Stimulated activated CD8-positive, alpha-beta memory T cell treated with anti-CD3 and anti-CD28 coated beads, Interleukin-7, amount 100 ng/mL, for 24 hours (primary cell): ENCODE measurements around the gene IDNK.

Source experiments
- DNase-seq: peaks from one replicate; pipeline ENCODE4 v3.0.0-alpha.2; 2020; ENCODE audit warnings: low read depth

IDNK gene

DNA sequence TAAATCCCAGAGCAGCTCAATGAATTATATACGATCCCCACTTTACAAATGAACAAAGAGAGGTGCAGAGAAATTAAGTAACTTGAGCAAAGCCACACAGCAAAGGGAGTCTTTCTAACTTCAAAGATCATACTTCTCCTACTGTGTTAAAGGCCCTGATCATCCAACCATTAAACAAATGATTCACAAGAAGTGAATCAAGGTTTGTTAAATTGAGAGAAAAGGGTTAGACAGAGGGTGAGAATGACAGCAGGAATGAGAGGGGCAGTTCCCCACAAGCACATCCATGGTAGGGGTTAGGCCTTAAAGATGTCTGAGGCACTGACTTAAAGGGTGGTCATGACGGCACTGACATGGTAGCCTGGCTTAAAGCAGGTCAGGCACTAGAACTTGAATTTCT is 10.7 kb downstream of the IDNK start:
- no peak for DNase-seq

DNA sequence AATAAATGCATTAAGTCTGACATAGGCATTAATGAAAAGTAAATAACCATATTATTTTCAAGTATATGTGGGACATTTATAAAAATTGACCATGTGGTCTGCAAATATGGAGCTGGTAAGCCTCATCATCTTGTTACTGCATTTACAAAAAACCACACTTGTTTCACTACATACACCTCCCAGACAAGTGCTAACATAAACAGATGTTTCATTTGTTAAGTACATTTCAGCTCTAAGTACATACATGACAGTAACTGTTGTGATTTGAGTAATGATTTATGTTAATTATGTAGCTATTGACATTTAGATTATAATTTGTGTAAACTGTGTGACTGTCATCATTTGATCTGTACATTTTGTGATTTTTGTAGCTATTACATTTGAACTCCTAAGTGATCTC is 13.9 kb downstream of the IDNK start:
- DNase-seq: no peak

DNA sequence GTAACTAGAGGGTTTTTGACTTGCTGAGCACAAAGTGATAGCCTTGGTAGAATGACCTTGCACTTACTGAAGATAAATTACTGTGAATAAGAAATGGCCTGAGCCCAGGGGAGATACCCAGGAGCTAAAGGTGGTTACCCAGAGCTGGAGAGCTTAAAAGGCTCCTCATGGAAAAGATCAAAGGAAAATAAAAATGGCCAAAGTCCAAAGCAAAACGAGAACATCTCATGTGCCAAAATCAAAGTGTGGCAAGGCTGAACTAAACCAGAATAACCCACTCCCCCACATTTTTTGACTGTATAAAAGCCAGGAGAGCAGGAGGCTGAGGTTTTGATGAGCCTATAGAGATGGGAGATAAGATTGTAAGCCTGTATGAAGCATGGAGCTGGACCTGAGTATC is 14.4 kb downstream of the IDNK start:
- DNase-seq: no peak

DNA sequence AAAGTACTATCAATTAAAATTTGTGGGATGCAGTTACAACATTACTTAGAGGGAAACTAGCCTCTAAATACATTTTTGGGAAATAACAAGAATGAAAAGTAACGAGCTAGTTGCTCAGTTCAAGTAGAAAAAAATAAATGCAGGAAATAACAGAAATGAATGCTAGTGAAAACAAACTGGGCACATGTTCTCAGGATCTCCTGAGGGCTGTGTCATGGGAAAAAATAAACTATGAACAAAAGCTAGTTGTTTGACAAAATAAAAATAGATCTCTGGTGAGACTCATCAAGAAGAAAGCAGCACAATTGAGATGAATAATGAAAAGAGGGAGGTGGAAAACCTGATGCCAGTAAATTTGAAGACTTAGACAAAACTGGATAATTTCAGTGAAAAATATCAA is 16.3 kb downstream of the IDNK start:
- no peak for DNase-seq

DNA sequence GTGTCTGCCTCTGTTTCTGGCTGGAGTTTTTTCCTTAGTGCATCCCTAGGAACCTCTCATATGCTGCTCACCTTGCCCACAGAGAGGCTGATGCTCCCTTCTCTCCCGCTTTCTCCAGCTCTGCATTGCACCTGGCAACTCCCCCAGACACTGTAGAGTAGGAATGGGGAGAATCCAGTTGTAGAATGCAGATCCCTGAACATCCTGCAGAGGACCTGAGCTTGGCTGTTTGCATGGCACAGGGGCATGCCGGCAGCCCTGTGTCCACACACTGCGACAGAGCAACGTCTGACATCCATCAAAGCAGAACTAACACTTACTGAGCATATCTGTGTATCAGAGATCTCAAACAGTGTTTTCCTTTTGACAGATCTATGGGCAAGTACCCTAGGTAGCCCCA is 19.9 kb downstream of the IDNK start:
- DNase-seq: no peak

DNA sequence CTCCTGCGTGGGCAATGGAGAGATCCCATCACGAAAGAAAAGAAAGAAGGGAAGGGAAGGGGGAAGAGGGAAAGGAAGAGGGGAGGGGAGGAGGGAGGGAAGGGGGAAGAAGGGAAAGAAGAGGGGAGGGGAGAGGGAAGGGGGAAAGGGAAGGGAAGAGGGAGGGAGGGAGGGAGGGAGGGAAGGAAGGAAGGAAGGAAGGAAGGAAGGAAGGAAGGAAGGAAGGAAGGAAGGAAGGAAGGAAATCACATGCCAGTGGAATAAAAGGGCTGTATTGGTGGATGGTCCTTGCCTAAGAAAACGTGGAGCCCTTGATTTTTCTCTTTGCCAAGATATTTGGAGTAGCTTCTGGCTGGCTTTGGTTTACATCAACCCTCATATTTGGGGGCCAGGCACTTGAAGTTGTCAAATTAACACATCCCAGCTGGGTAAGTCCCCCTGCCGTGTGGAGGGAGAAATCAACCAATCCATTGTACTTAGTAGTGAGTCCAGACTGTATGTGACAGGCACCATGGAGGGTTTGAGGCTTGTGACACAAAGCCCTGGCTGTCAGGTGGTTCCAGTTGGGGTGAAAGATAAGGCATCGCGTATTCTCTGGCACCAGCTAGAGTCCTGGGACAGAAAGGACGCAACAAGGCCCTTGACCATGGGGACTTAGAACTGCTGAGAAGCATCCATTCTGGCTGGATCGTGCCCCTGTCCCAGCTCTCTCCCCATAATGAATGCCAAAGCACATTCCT is 23.7 kb downstream of the IDNK start:
- no peak for DNase-seq

DNA sequence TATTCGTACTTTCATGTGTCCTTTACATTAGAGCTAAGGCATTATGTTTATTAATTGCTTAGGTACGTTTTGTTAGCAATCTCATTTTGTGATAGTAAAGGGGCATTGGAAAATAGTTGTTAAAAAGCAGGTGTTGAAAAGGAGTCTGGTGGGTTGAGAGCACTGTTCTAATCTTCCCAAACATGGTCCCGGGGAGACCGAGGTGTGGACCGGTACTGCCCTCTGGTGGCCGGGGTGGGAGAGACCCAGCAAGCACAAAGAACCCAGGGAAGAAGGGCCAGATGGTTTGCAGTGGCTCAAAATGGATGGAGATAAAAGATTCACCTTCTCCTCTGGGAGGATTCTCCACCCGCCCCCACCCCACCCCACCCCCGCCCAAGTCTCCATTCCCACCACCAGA is 26.1 kb downstream of the IDNK start:
- peak; percentile 47 for DNase-seq

DNA sequence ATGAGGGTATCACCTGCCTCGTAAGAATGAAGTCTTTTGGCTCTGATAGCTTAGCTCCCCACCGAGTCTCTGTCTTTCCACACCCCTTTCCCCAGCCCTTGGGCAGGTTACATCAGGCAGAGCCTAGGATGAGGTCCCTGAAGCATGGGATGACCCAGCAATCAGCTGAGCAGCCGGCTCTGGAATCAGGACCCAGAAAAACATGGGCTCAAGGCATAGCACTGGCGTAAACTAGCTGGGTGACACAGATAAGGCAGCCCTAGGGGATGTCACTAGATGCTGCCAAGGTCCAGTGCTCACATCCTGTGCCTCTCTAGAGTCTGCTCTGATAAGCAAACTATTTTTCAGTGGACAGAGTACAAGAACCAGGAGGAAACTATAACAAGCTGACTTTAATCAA is 26.6 kb downstream of the IDNK start:
- DNase-seq: no peak

DNA sequence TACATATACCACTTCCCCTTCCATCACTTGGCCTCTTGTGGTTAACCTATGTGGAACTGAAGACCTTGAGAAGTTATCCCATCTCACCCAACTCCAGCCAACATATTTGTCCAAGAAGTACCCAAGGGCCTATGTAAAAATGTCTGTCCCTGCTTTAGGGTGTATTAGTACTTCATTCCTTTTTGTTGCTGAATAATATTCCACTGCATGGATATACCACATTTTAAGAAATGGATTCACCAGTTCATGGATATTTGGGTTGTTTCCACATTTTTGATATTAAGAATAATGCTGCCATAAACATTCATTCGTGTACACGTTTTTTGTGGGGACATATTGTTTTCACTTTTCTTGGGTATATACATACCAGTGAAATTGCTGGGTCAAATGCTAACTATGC is 28.6 kb downstream of the IDNK start:
- DNase-seq: no peak

DNA sequence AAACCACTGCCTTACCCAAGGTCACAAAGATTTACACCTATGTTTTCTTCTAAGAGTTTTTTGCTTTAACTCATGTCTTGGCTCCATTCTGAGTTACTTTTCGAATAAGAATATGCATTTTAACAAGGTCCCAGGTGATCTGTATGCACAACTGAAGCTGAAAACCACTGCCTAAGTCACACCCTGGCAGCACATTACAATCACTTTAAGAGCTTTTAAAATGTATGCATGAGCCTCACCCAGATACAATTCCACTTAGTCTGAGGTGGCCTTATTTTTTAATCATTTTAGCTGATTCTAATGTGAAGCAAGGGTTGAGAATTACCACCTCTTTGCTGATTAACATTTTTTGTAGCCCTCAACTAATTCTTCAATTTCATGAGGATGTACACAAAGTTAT is 29.5 kb downstream of the IDNK start:
- no peak for DNase-seq

DNA sequence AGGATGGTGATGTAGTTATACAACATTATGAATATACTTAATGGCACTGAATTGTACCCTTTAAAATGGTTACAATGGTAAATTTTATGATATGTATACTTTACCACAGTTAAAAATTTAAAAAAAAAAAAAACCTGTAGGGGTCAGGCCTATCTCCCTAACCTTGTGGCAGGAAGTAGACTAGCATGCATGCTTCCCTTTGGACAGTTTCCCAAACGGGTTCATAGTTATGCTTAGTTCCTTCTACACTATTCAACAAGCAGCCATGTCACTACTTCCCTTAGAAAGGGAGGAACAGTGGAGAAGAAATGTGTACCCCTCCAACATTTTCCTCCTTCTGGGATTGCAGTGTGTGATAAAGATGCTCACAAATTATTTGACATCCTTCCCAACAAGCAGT is 32.5 kb downstream of the IDNK start:
- DNase-seq: no peak

DNA sequence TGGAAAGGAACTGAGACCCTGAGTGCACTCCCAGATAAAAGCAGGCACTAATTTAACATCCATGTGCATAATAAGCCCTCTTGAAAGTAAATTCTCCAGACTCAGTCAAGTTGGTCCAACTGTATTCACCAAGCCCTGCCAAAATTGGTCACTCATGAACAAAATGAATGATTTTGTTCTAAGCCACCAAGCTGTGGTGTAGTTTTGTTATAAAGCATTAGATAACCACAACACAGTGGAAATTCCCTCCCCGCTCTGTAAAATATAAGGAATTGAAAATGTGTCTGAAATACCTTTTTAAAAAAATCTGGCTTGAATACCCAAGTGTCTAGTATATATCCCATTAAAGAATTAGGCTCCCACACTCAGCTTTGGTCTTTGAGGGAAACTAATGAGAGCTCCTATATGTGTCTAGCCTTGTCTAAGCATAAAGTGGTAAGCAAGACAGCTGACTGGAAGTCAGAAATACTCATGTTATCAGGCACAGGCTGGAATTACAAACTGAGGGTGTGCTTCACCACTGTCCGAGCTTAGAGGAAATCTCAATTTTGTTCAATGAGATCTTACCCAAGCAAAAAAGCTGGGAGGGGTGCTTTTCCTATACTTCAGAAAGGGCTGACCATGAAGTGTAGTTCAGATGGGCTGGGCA is 33.2 kb downstream of the IDNK start:
- no peak for DNase-seq

DNA sequence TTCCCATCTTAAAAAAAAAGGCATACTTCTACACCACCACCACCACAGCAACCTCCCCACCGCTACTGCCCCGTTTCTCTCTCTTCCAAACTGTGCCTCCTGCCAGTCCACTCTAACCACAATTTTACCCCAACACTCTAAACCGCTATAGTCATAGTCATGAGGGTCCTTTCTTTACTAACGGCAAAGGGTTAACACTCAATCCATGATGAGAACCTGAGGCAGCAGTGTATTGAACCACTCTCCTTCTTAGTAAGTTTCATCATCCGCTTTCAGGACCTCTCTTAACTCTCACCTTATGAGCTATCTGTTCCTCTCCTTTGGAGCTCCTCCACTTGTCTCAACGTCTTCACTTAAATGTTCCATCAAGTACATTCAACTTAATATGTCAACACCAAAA is 34.0 kb downstream of the IDNK start:
- DNase-seq: no peak

DNA sequence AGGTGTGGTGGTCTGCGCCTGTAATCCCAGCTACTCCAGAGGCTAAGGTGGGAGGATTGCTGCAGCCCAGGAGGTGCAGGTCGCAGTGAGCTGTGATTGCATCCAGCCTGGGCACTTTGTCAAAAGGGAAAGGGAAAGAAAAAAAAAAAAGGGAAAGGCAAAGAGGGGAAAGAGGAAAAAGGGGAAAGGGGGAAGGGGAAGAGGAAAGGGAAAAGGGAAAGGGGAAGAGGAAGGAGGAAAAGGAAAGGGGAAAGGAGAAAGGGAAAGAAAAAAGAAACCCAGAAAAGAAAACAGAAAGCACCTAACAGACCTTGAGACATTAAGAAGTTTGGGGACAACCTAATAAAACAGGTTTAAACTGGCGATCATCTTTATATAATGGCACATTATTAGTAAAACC is 40.0 kb downstream of the IDNK start:
- DNase-seq: no peak

DNA sequence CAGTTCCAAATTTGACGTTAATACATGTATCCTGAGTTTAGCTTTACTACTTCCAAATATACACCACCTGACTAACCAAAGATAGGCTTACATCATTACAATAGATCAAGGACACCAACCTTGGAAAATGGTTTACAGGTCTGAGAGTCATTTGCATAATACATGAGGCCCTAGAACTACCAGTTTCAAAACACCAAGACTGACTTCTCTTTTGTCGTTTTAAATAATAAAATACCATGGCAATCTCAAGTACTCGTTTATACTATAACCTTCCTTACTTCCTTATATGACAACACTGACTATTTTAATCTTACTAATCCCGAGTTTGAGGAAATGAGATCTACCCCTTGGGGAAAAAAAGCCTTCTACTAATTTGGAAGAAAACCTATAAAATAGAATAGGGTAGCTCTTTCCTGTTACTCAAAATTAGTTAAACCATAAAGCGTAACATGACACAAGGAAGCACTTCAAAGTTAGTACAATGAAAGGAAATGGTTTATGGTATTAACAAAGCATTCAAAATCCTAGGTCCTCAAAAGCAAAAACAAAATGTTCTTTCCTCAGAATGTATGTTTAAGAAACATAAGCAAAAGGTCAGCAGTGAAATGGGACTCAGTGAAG is 42.7 kb downstream of the IDNK start:
- DNase-seq: no peak

DNA sequence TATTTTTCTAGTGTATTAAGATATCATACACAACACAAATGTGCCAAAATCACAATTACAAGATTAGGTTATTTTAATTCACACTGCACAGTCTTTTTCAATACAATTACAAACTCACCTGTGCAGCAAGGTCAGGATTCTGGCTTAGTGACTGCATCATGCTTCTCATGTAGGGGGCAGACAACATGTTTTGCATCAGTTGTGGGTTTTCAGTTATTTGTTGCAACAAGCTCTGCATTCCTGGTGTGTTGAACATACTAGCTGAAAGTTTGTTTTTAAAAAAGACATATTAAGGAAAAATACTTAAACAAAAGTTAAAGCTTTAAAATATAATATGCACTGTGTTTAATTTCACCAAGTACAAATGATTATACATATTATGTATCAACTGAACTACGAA is 46.1 kb downstream of the IDNK start:
- DNase-seq: no peak

DNA sequence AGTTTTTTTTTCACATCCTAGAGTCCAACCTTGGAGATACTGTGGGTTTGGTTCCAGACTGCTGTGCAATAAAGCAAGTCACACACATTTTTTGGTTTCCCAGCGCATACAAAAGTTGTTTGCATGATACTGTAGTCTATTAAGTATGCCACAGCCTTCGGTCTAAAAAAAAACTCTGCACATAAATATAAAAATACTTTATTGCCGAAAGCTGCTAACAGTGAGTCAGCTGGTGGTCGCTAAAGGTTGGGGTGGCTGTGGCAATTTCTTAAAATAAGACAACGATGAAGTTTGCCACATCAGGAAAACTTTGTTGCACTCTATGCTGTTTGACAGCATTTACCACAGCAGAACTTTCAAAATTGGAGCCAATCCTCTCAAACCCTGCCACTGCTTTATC is 47.4 kb downstream of the IDNK start:
- no peak for DNase-seq

DNA sequence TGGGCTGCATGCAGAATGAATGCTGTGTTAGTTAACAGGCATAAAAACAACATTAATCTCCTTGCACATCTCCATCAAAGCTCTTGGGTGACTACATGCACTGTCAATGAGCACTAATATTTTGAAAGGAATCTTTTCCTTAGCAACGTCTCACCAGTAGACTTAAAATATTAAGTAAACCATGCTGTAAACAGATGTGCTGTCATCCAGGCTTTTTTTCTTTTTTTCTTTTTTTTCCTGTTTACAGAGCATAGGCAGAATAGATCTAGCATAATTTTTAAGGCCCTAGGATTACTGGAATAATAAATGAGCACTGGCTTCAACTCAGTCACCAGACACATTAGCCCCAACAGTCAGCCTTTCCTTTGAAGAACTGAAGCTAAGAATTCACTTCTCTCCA is 48.5 kb downstream of the IDNK start:
- DNase-seq: no peak

DNA sequence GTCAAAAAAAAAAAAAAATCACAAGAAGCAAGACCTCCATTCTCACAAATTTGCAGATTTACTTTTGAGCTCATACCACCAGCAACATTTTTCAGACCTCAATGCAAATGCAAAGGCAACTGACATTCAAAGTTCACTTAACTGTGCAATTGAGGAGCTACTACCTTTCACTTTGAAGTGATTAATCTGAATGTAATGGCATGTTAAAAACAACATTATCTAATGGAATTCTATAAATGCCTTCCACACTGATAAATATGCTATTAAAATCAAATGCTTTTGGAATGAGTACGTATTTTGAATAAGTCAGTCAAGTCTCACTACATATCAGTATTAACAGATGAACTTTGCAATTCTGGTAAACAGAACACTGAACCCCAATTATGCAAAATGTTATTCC is 52.5 kb downstream of the IDNK start:
- DNase-seq: no peak

DNA sequence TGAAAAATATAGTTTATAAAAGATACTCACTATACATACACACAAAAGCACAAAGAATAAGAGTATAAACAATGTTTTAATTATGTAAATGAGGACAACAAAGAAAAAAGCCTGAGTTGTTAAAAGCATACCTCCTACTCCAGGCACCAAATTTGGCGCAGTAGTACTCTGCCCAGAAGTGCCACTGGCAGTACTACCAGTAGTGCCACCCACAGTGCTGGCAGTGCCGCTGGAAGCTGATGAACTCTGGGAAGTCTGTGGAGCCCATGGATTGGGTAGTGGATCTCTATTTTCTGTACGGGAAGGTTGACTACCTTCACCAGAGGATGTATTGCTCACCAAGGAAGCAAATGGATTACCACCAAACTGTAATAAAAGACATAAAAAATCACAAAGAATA is 54.7 kb downstream of the IDNK start:
- no peak for DNase-seq

DNA sequence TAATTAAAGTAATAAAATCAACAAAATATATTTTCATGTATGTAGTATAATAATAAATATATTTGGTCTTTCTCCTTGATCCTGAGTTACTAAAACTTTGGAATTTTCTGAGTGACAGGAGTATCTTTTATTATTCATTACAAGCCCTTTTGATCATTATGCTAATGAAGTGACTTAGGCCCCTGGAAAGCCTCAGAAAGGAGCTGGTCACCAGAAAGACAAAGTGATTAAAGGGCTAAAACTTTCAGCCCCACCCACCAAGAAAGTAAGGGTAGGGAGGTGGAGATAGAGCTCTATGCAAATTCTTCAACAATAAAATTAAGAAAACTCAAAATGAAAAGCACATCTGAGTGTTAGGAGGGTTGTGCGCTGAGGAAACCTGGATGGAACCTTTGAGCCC is 57.3 kb downstream of the IDNK start:
- DNase-seq: no peak

DNA sequence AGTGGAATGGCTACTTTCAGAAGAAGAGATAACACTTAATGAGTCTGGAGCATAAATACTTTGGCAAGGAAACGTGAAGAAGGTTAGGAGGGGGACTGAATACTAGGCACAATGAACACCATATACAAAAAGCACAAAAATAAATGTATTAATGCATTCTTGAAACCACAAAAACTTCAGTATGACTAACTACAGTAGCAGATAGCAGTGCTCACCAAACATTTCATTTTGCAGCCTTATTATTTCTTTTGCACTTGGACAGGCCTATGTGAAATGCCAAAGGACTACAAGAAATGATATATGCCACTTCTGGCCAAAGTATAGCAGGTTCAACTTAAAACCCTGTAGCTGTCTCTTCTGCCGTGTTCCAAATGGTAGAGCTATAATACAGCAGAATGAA is 58.5 kb downstream of the IDNK start:
- DNase-seq: no peak

DNA sequence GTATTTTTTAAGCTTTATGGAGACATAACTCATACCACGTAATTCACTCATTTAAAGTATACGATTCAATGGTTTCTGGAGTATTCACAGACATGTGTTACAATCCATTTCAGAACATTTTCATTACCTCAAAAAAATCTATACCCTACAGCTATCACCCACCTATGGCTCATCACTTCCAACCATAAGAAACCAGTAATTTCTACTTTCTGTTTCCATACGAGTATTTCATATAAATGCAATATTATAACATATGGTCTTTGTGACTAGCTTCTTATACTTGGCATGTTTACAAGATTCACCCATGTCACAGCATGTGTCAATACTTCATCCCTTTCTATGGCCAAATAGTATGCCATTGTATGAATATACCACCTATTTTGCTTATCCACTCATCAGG is 66.0 kb downstream of the IDNK start:
- DNase-seq: no peak

DNA sequence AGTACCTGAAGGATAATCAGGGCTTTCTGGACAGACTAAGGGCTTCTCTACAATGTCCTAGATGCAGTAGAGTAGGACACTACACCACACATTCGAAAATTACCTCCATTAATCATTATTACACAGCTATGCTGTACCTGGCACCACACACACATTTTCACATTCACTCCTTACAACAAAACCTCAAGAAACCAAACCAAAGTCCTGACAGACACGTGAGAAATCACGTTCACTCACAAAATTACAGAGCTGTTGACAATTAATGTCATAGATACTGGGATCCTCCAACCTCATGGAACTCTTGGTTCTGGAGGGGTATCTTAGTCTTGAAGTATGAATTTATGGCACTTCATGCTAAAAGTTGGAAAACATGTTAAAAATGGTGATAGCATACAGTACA is 68.5 kb downstream of the IDNK start:
- no peak for DNase-seq
